IPS DF 6.9 (cell line): ENCODE measurements around the gene ATP13A2.
A peak's percentile ranks its signal among the peaks of the same experiment; 100 is the strongest.

Source experiments
- DNase-seq: peaks from one replicate; pipeline ENCODE4 v3.0.0-alpha.2; 2013; ENCODE audit warnings: low read depth, low spot score
- H3K27ac ChIP-seq: one replicate; pipeline ENCODE4 v1.5.1; 2013; ENCODE audit warnings: low read length, control low read depth
- H3K27me3 ChIP-seq: 2 replicates; pipeline ENCODE4 v1.6.1; 2013; ENCODE audit warnings: mild to moderate bottlenecking, low read length; ENCODE audit not compliant: control insufficient read depth, insufficient read depth
- H3K36me3 ChIP-seq: 2 replicates; pipeline ENCODE4 v1.6.1; 2013; ENCODE audit warnings: low read length; ENCODE audit not compliant: control insufficient read depth, insufficient read depth
- H3K4me1 ChIP-seq: 2 replicates; pipeline ENCODE4 v1.6.1; 2013; ENCODE audit warnings: low read length; ENCODE audit not compliant: control insufficient read depth, insufficient read depth
- H3K4me3 ChIP-seq: 2 replicates; pipeline ENCODE4 v1.5.1; 2013; ENCODE audit warnings: mild to moderate bottlenecking, low read length
- H3K9me3 ChIP-seq: 2 replicates; pipeline ENCODE4 v1.6.1; 2013; ENCODE audit warnings: low read length, inconsistent platforms; ENCODE audit not compliant: control insufficient read depth, insufficient read depth
- WGBS: extraction: QIAGEN DNeasy Blood & Tissue Kit; methylation state at CpG from one replicate; pipeline ENCODE4 v1.1.7; 2013; ENCODE audit warnings: mixed read lengths, missing lambda C conversion rate; ENCODE audit not compliant: insufficient read length, insufficient coverage; 5-methylcytosine and 5-hydroxymethylcytosine counted together

ATP13A2 gene

DNA sequence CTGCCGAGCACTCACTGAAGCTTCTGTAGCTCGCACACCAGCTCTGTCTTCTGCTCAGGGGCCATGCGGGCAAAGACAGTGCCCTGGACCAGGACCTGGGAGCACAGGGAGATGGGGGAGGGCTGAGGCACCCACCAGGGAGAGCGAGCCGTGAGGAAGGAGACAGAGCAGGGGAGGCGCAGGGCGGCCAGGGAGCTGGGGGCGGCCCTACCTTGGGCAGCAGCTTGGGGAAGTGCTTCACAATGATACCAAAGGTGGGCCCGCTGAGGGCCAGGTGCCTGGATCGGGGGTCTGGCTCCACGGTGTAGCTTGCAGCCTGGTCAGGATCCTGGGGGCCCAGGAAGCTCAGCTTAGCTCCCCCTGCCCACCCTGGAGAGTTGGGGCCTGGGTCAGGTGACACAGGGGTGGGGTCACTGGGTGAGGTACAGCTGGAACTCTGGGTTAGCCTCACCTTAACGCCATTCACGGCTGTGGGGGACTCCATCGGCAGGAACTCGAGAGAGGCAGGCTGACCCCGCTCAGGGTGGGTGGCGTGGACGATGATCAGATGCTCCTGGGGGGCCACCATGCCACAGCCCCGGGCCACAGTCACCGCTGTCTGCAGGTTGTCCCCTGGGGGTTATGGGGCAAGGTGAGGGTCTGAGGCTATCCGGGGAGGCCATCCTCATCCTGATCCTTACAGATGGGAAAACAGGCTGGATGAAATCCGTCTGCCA, 21.9 kb downstream of the ATP13A2 start:
- H3K27ac ChIP-seq: no peak overlapping the region
- no CpG with 5 or more reads among the region's 22 CpGs for WGBS
- H3K9me3 ChIP-seq: no peaks in the 10 kb centered on the region
- H3K4me3 ChIP-seq: no peak overlapping the region
- H3K4me1 ChIP-seq: no peaks in the 10 kb centered on the region
- H3K36me3 ChIP-seq: peaks cover 10% of the 10 kb centered on the region
- H3K27me3 ChIP-seq: no peaks in the 10 kb centered on the region
- DNase-seq: no peak

DNA sequence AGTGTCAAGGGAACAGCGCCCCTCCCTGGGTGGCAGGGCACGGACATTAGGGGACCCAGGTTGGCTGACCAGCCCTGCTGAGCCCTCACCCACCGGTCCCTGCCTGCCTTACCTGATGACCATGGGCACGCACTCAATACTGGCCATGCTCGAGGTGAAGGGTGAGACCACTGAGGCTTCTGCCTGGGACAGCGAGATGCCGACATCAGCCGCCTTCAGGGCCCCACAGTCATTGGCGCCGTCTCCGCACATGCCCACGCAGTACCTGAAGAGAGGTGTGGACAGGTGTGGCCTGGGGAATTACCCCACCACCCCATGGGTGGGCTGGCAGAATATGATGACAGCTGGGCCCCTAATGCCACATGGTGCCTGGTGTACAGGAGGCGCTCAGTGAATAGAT, 23.5 kb downstream of the ATP13A2 start:
- Histone ChIP-seq H3K27ac (no peak overlapping the region), H3K36me3 (peaks cover 10% of the 10 kb centered on the region), H3K4me1 (0 out of 2 replicates have a peak, but pooled peaks cover 2% of the 10 kb centered on the region), H3K27me3 (no peaks in the 10 kb centered on the region), H3K9me3 (no peaks in the 10 kb centered on the region), H3K4me3 (no peak overlapping the region)
- DNase-seq: no peak
- no CpG with 5 or more reads among the region's 13 CpGs for WGBS

DNA sequence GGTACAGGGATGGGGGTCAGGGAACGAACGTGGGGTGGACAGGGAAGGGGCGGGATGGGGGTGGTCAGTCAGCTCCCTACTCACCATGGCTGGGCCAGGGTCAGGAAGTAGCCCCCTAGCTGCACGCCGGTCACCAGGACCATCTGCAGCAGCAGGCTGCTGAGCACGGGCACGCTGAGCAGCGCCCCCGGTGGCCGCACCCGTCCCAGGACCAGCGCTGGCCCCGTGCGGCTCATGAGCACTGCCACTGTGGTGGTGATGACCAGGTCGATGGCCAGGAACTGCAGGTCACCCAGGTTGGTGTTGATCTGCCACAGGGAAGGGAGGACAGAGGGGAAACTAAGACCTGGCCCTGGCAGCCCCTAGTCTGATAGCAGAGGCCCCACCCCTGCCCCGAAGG, 24.8 kb downstream of the ATP13A2 start:
- Histone ChIP-seq H3K9me3 (no peaks in the 10 kb centered on the region), H3K27ac (no peak overlapping the region), H3K27me3 (no peaks in the 10 kb centered on the region), H3K4me1 (0 out of 2 replicates have a peak, but pooled peaks cover 2% of the 10 kb centered on the region), H3K4me3 (no peak overlapping the region), H3K36me3 (peaks cover 10% of the 10 kb centered on the region)
- WGBS: no CpG with 5 or more reads among the region's 16 CpGs
- no peak for DNase-seq

GRCh38 chr1:16986560-16986959, 25.2 kb downstream of the ATP13A2 start:
- no peak for DNase-seq
- WGBS: no CpG with 5 or more reads among the region's 23 CpGs
- no peaks in the 10 kb centered on the region for H3K9me3 ChIP-seq

GRCh38 chr1:16986113-16986512, 25.6 kb downstream of the ATP13A2 start:
- DNase-seq: no peak
- no CpG with 5 or more reads among the region's 19 CpGs for WGBS
- H3K36me3 ChIP-seq: peaks cover 7% of the 10 kb centered on the region

More at GRCh38 chr1:16986560-16986959, 25.2 kb downstream of the ATP13A2 start:
- H3K27ac ChIP-seq: no peak overlapping the region
- H3K4me1 ChIP-seq: 0 out of 2 replicates have a peak, but pooled peaks cover 2% of the 10 kb centered on the region
- no peaks in the 10 kb centered on the region for H3K27me3 ChIP-seq
- H3K4me3 ChIP-seq: no peak overlapping the region
- H3K36me3 ChIP-seq: peaks cover 7% of the 10 kb centered on the region

GRCh38 chr1:16984717-16985116, 27.0 kb downstream of the ATP13A2 start:
- WGBS: no CpG with 5 or more reads among the region's 7 CpGs
- no peaks in the 10 kb centered on the region for H3K9me3 ChIP-seq
- H3K27me3 ChIP-seq: no peaks in the 10 kb centered on the region
- H3K4me1 ChIP-seq: 0 out of 2 replicates have a peak, but pooled peaks cover 4% of the 10 kb centered on the region
- DNase-seq: no peak
- H3K4me3 ChIP-seq: no peak overlapping the region
- peaks cover 7% of the 10 kb centered on the region for H3K36me3 ChIP-seq
- H3K27ac ChIP-seq: no peak overlapping the region

More at GRCh38 chr1:16986113-16986512, 25.6 kb downstream of the ATP13A2 start:
- Histone ChIP-seq H3K4me1 (0 out of 2 replicates have a peak, but pooled peaks cover 2% of the 10 kb centered on the region), H3K9me3 (no peaks in the 10 kb centered on the region), H3K27me3 (no peaks in the 10 kb centered on the region), H3K27ac (no peak overlapping the region), H3K4me3 (no peak overlapping the region)

DNA sequence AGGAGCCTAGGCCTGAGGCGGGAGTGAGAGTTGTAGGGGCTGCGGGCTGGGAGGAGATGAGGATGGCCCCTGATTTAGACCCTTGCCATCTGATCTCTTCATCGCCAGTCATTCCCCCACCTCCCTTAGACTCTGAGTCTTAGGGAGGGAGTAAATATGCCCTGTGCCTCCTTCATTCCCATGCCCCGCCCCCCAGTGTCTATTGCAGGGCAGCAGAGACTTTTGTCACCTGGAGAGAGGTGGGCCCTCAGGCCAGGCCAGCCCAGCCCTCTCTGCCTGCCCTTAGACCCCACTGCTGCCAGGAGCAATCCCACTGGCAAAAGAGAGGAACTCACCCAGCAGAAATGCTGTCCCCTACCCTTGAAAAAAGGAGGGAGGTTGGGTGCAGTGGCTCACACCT, 28.1 kb downstream of the ATP13A2 start:
- WGBS: no CpG with 5 or more reads among the region's 4 CpGs

DNA sequence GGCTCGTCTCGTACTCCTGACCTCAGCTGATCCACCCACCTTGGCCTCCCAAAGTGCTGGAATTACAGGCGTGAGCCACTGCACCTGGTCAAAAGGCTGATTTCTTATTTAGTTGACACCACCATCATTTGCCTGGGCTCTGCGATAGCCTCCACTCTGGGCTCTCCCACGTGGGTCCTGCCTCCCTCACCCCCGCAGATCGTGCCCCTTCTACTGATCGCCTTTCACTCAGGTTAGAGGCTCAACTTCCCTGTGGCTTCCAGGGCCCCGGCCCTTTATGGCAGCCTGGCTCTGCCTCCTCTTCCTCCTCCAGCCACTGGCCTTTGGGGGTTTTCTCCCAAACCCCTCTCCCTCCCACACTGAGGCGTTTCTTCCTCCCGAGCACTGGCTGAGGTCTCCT, 28.8 kb downstream of the ATP13A2 start:
- peaks cover 13% of the 10 kb centered on the region for H3K4me1 ChIP-seq
- H3K4me3 ChIP-seq: no peak overlapping the region
- no peak overlapping the region for H3K27ac ChIP-seq
- H3K36me3 ChIP-seq: peaks cover 12% of the 10 kb centered on the region
- no peaks in the 10 kb centered on the region for H3K9me3 ChIP-seq
- H3K27me3 ChIP-seq: no peaks in the 10 kb centered on the region
- DNase-seq: no peak
- no CpG with 5 or more reads among the region's 11 CpGs for WGBS

More for the DNA sequence above, 28.1 kb downstream of the ATP13A2 start:
- H3K27ac ChIP-seq: no peak overlapping the region
- no peak for DNase-seq
- peaks cover 8% of the 10 kb centered on the region for H3K4me1 ChIP-seq
- no peaks in the 10 kb centered on the region for H3K9me3 ChIP-seq
- H3K27me3 ChIP-seq: no peaks in the 10 kb centered on the region
- H3K4me3 ChIP-seq: no peak overlapping the region
- H3K36me3 ChIP-seq: peaks cover 8% of the 10 kb centered on the region

DNA sequence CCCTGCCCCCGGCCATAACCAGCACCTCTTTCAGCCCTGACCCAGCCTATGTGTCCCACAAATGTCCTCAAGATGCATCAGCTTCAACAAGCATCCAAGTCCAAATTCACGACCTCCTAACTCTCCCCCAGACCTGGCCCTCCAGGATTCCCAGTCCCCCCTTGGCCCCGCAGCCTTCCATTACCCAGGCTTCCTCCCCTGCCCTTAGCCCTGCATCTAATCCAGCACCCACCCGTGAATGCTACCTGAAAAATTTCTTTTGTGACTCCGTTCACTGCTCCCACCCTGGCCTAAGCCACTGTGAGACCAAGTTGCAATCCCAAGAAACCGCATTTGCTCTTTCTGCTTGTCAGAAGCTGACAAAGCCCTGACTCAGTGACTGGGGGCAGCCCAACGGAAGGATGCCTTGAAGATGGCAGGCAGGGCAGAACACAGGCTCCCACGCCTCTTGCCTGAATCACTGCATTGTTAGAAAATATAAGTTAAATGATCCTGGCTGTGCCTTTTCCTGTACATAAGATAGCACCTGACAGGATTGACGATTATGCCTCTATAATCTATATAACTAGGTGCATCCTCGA, 30.4 kb downstream of the ATP13A2 start:
- H3K36me3 ChIP-seq: peaks cover 20% of the 10 kb centered on the region
- no peak overlapping the region for H3K4me3 ChIP-seq
- no peak for DNase-seq
- H3K27me3 ChIP-seq: no peaks in the 10 kb centered on the region
- no CpG with 5 or more reads among the region's 10 CpGs for WGBS
- H3K9me3 ChIP-seq: no peaks in the 10 kb centered on the region
- peaks cover 15% of the 10 kb centered on the region for H3K4me1 ChIP-seq
- no peak overlapping the region for H3K27ac ChIP-seq

DNA sequence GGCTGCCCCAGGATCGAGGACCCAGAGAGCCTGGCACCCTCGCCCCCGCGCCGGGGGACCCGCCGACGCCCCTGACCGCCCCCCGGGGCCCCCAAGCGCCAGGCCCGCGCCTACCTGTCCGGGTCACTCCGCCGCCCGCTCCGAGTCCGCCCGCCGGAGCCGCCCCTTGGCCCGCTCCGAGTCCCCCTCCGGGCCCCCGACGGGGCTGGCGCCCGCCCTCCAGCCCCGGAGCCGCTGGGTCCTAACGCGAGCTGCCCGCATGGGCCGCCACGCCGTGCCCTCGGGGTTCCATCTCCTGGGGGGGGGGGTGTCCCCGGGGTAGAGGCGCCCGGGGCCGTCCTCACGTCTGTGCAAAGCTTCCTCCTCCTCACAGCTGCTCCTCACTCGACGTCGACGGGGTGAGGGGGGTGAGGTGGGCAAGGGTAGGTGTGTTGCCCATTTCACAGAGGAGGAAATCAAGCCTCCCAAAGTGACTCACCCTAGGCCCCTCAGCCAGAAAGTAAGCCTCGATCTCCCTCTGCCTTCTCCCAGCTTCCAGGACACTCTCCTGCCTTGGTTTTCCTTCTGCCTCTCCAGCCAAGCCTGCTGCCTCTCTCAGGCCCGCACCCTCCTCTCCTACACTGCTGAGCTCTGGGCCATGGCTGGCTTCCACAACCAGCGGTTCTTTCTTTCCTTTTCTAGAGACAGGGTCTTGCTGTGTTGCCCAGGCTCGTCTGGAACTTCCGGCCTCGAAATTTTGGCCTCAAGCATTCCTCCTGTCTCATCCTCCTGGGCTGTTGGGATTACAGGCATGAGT, 31.1 kb downstream of the ATP13A2 start, which contains the start of gene MFAP2:
Gene MFAP2, minus strand, starts transcription at position 148 of the 796 bp plus-strand sequence. CDS start 2,347 bp downstream, outside the sequence.
- no CpG with 5 or more reads among the region's 53 CpGs for WGBS

More for the DNA sequence above, 31.1 kb downstream of the ATP13A2 start, which contains the start of gene MFAP2:
- H3K4me1 ChIP-seq: peaks cover 15% of the 10 kb centered on the region
- no peaks in the 10 kb centered on the region for H3K27me3 ChIP-seq
- DNase-seq: no peak
- H3K4me3 ChIP-seq: peak within 1 kb of the TSS; percentile 68
- no peak within 1 kb of the TSS for H3K27ac ChIP-seq
- peaks cover 20% of the 10 kb centered on the region for H3K36me3 ChIP-seq
- H3K9me3 ChIP-seq: no peaks in the 10 kb centered on the region
